Endothelial cell of umbilical vein (primary cell): Measurements from ENCODE around the gene HAT1. TPM values are rescaled to one million over a fixed set of nuclear protein-coding genes. Genes with fewer than 3 reads are reported as not detected.

Source experiments
- BruUV-seq: library from RNA; stranded (reverse); fragments of 400-500 nt; replicated peaks from 2 replicates; lab custom pipeline; 2021; lab: Mats Ljungman, UMichigan
- CTCF ChIA-PET: fragments of 300-600, 350-600 bp; sonication (Branson Sonifier 250); formaldehyde crosslinking; loops from one replicate; lab custom pipeline; 2021; ENCODE audit warnings: antibody characterized with exemption, inconsistent platforms; lab: Charles Lee
- POLR2A ChIA-PET: fragments of 300-600, 350-600 bp; sonication (Branson Sonifier 250); formaldehyde crosslinking; loops from one replicate; lab custom pipeline; 2021; ENCODE audit warnings: antibody characterized with exemption, inconsistent platforms; lab: Charles Lee
- DNase-seq: peaks from one replicate; pipeline ENCODE4 v3.0.0-alpha.2; 2011; ENCODE audit warnings: low read depth, low spot score
- FAIRE-seq: peaks from 2 replicates; lab custom pipeline; 2011; peaks lifted over from hg19 to GRCh38; lab: Jason Lieb, UNC
- H2AFZ ChIP-seq: 2 replicates; pipeline ENCODE4 v1.6.0; 2012; ENCODE audit warnings: low read depth, low read length, control low read depth, inconsistent platforms
- H3K27ac ChIP-seq: 2 replicates; pipeline ENCODE4 v1.5.1; 2011; ENCODE audit warnings: low read depth, mild to moderate bottlenecking, control low read depth, low read length, moderate library complexity; ENCODE audit not compliant: insufficient read depth
- H3K27me3 ChIP-seq, 2 experiments: 2 replicates each; pipeline versions ENCODE4 v1.6.0 to v1.6.1; 2011; ENCODE audit warnings: low read length in 2 of 2, mixed read lengths in 1 of 2; ENCODE audit not compliant: control insufficient read depth in 2 of 2, insufficient read depth in 2 of 2
- H3K36me3 ChIP-seq, 2 experiments: 2 replicates in 1 of 2; 3 replicates in 1 of 2; pipeline ENCODE4 v1.5.1; 2011; ENCODE audit warnings: low read length in 2 of 2, mild to moderate bottlenecking in 1 of 2, moderate library complexity in 1 of 2; ENCODE audit not compliant: control insufficient read depth in 2 of 2, insufficient read depth in 2 of 2; ENCODE audit errors: extremely low read depth in 1 of 2
- H3K4me1 ChIP-seq: 3 replicates; pipeline ENCODE4 v1.5.1; 2011; ENCODE audit warnings: mild to moderate bottlenecking, low read length; ENCODE audit not compliant: control insufficient read depth, insufficient read depth; ENCODE audit errors: extremely low read depth
- H3K4me2 ChIP-seq: 2 replicates; pipeline ENCODE4 v1.6.1; 2011; ENCODE audit warnings: low read length, control low read depth, mixed read lengths; ENCODE audit not compliant: insufficient read depth
- H3K4me3 ChIP-seq, 3 experiments: fragments of 200-600 bp in 1 of 3; sonication (generic), shearing (Covaris generic) in 1 of 3; replicated peaks in 1 of 3; 2 replicates each; pipeline ENCODE4 v1.5.1; 2011 to 2016; ENCODE audit warnings: control low read depth in 3 of 3, low read length in 3 of 3, mild to moderate bottlenecking in 2 of 3, inconsistent platforms in 1 of 3, low read depth in 1 of 3, moderate library complexity in 1 of 3; ENCODE audit not compliant: insufficient read depth in 1 of 3
- H3K79me2 ChIP-seq: 2 replicates; pipeline ENCODE4 v1.6.0; 2012; ENCODE audit warnings: low read length, inconsistent platforms; ENCODE audit not compliant: control insufficient read depth, insufficient read depth
- H3K9ac ChIP-seq: replicated peaks from 2 replicates; pipeline ENCODE3; 2011; ENCODE audit warnings: low read length, control low read depth; ENCODE audit not compliant: insufficient read depth; ENCODE audit errors: extremely low read depth
- H3K9me1 ChIP-seq: replicated peaks from 3 replicates; pipeline ENCODE4 v1.6.0; 2011; ENCODE audit warnings: mild to moderate bottlenecking, low read length; ENCODE audit not compliant: control insufficient read depth, insufficient read depth; ENCODE audit errors: extremely low read depth
- H3K9me3 ChIP-seq: replicated peaks from 2 replicates; pipeline ENCODE4 v1.5.1; 2012; ENCODE audit warnings: low read length, inconsistent platforms; ENCODE audit not compliant: control insufficient read depth, insufficient read depth
- H4K20me1 ChIP-seq: replicated peaks from 2 replicates; pipeline ENCODE3; 2011; ENCODE audit warnings: mild to moderate bottlenecking, low read length; ENCODE audit not compliant: control insufficient read depth, insufficient read depth; ENCODE audit errors: extremely low read depth
- FOS ChIP-seq: IDR thresholded peaks from 2 replicates; pipeline ENCODE4 v1.6.1; 2011; ENCODE audit warnings: mild to moderate bottlenecking, low read length, moderate library complexity, borderline replicate concordance; ENCODE audit not compliant: insufficient read depth
- GATA2 ChIP-seq: IDR thresholded peaks from 2 replicates; pipeline ENCODE4 v1.7.0; 2011; ENCODE audit warnings: low read depth, mild to moderate bottlenecking, moderate library complexity, mixed read lengths, low read length; ENCODE audit not compliant: insufficient read length, insufficient read depth
- MAX ChIP-seq: IDR thresholded peaks from 2 replicates; pipeline ENCODE4 v1.6.1; 2011; ENCODE audit not compliant: insufficient read depth, insufficient read length
- dilution Hi-C: fragments of 300-500 bp; cut with MboI; formaldehyde crosslinking; loops from one replicate; pipeline ENCODE4 v1.15.0; 2019; ENCODE audit warnings: low sequenced_read_pairs; ENCODE audit not compliant: extremely low pct_ligation_motif_present
- intact Hi-C: fragments of 100-400 bp; cut with micrococcal nuclease; formaldehyde crosslinking; loops from one replicate; pipeline ENCODE4 v1.10.0; 2022
- polyA plus RNA-seq, 4 experiments: library from polyadenylated mRNA; depleted of rRNA in 3 of 4; stranded (reverse) in 3 of 4; unstranded in 1 of 4; fragments of >200 nt; gene quantifications; 2 replicates each; pipeline versions ENCODE4 v1.2.1 to v1.2.3, GENCODE V29; 2011 to 2012; ENCODE audit warnings: missing spikeins in 1 of 4
- total RNA-seq: library from RNA; stranded (reverse); gene quantifications from 2 replicates; pipeline ENCODE4 v1.2.3, GENCODE V29; 2021

Gene HAT1
- total and polyA plus RNA-seq, 2 donors (not counting 3 experiments of a cell fraction or from before 2014, with no cell fraction given) = 27.4 to 50.3 TPM

GRCh38 chr2:171968509-171968908 is 46.2 kb downstream of the HAT1 start:
- no peak overlapping the region for H2AFZ ChIP-seq
- ChIA-PET POLR2A (no interaction called here), CTCF (no interaction called here)
- H4K20me1 ChIP-seq = no peaks in the 10 kb centered on the region
- no peak for FAIRE-seq
- dilution Hi-C loops (no loop called here), intact Hi-C loops (no loop called here)
- no peak for TF ChIP-seq MAX
- no peak for TF ChIP-seq FOS
- no peak overlapping the region for H3K27ac ChIP-seq
- no peak for DNase-seq
- no peaks in the 10 kb centered on the region for H3K27me3 ChIP-seq
- H3K9me3 ChIP-seq = no peaks in the 10 kb centered on the region
- H3K4me1 ChIP-seq = peaks cover 8% of the 10 kb centered on the region
- H3K4me2 ChIP-seq = no peak overlapping the region
- peaks cover 1% of the 10 kb centered on the region for H3K79me2 ChIP-seq
- no peak overlapping the region for H3K9ac ChIP-seq
- H3K9me1 ChIP-seq = no peaks in the 10 kb centered on the region
- peaks cover 0 to 12% of the 10 kb centered on the region in 2 experiments for H3K36me3 ChIP-seq
- no peak overlapping the region for H3K4me3 ChIP-seq
- BruUV-seq = no TSS peak

GRCh38 chr2:171972329-171972982 is 50.2 kb downstream of the HAT1 start:
- no peak overlapping the region for H3K9ac ChIP-seq
- H3K4me2 ChIP-seq = no peak overlapping the region
- H3K4me3 ChIP-seq = no peak overlapping the region
- POLR2A ChIA-PET = no interaction called here
- CTCF ChIA-PET = interaction anchor here (0.8 to 1.4 kb wide), 5 partner anchors 8 to 266 kb away, joined by 3 to 4 read pairs (median 4); no protein-coding TSS in a partner anchor
- DNase-seq (peak; percentile 51), FAIRE-seq (peak; percentile 70)
- no peak overlapping the region for H3K27ac ChIP-seq
- no peaks in the 10 kb centered on the region for H3K27me3 ChIP-seq
- intact Hi-C loops = no loop called here
- H3K36me3 ChIP-seq = peaks cover 0 to 2% of the 10 kb centered on the region in 2 experiments
- no peaks in the 10 kb centered on the region for H3K9me1 ChIP-seq
- H3K79me2 ChIP-seq = no peaks in the 10 kb centered on the region
- dilution Hi-C loops = no loop called here
- peaks cover 8% of the 10 kb centered on the region for H3K4me1 ChIP-seq
- peak; percentile 51 for TF ChIP-seq FOS
- no peak for TF ChIP-seq GATA2
- BruUV-seq = no TSS peak
- no peaks in the 10 kb centered on the region for H3K9me3 ChIP-seq
- no peak overlapping the region for H2AFZ ChIP-seq
- no peaks in the 10 kb centered on the region for H4K20me1 ChIP-seq
